Loucy (cell line): ENCODE measurements around the gene SERPINA5.

Experiments
- H2AFZ ChIP-seq: fragments of 200-600 bp; sonication (generic); 2 replicates; pipeline ENCODE4 v1.6.0; 2016; ENCODE audit warnings: antibody characterized with exemption, mild to moderate bottlenecking, low read length, moderate library complexity
- H3F3A ChIP-seq: fragments of 200-600 bp; 2 replicates; pipeline ENCODE4 v1.6.0; 2016; ENCODE audit warnings: antibody characterized with exemption, low read depth, mild to moderate bottlenecking
- H3K27me3 ChIP-seq: fragments of 200-600 bp; sonication (generic); 2 replicates; pipeline ENCODE4 v1.6.1; 2014; ENCODE audit warnings: low read length, mild to moderate bottlenecking; ENCODE audit not compliant: insufficient read depth, poor library complexity, severe bottlenecking
- H3K36me3 ChIP-seq: fragments of 200-600 bp; sonication (generic); 2 replicates; pipeline ENCODE4 v1.6.1; 2016; ENCODE audit warnings: low read length; ENCODE audit not compliant: insufficient read depth
- H3K4me1 ChIP-seq: fragments of 200-600 bp; sonication (generic); 2 replicates; pipeline ENCODE4 v1.5.1; 2014; ENCODE audit warnings: low read length, mild to moderate bottlenecking; ENCODE audit not compliant: insufficient read depth, poor library complexity, severe bottlenecking
- H3K4me2 ChIP-seq: fragments of 200-600 bp; sonication (generic); 2 replicates; pipeline ENCODE4 v1.6.0; 2014; ENCODE audit warnings: antibody characterized with exemption, low read length, low read depth, mild to moderate bottlenecking; ENCODE audit not compliant: poor library complexity, severe bottlenecking
- H3K4me3 ChIP-seq: fragments of 200-600 bp; sonication (generic); 2 replicates; pipeline ENCODE4 v1.5.1; 2014; ENCODE audit warnings: low read length, mild to moderate bottlenecking, mixed read lengths; ENCODE audit not compliant: poor library complexity, severe bottlenecking
- H3K79me2 ChIP-seq: fragments of 200-600 bp; sonication (generic); 2 replicates; pipeline ENCODE4 v1.6.1; 2014; ENCODE audit warnings: low read length; ENCODE audit not compliant: insufficient read depth
- H3K9ac ChIP-seq: fragments of 200-600 bp; sonication (generic); 2 replicates; pipeline ENCODE4 v1.6.0; 2014; ENCODE audit warnings: mild to moderate bottlenecking, low read depth, low read length, moderate library complexity; ENCODE audit not compliant: poor library complexity, severe bottlenecking
- H3K9me2 ChIP-seq: fragments of 200-600 bp; sonication (generic); replicated peaks from 2 replicates; pipeline ENCODE4 v1.6.1; 2016; ENCODE audit warnings: low read depth, low read length, mixed read lengths
- H3K9me3 ChIP-seq: fragments of 200-600 bp; sonication (generic); 2 replicates; pipeline ENCODE4 v1.6.1; 2014; ENCODE audit warnings: mild to moderate bottlenecking, antibody characterized with exemption, low read length, low read depth; ENCODE audit not compliant: insufficient read depth
- H4K20me1 ChIP-seq: fragments of 200-600 bp; sonication (generic); 2 replicates; pipeline ENCODE4 v1.6.0; 2014; ENCODE audit warnings: antibody characterized with exemption, low read length, mild to moderate bottlenecking; ENCODE audit not compliant: insufficient read depth, poor library complexity, severe bottlenecking
- CTCF ChIP-seq: fragments of 200-600 bp; sonication (generic); conservative IDR thresholded peaks from 2 replicates; pipeline ENCODE4 v1.5.1; 2014; ENCODE audit warnings: mild to moderate bottlenecking, antibody characterized with exemption, low read length
- EZH2phosphoT487 ChIP-seq: fragments of 200-600 bp; IDR thresholded peaks from 2 replicates; pipeline ENCODE4 v1.6.1; 2018; ENCODE audit warnings: antibody characterized with exemption, mild to moderate bottlenecking, moderate library complexity, borderline replicate concordance

The SERPINA5 gene

GRCh38 chr14:94619297-94619696 is 38.1 kb downstream of the SERPINA5 start:
- Histone ChIP-seq H2AFZ (no peak overlapping the region), H3K9me3 (peaks cover 22% of the 10 kb centered on the region; the same call in 1 of the 2 replicates), H3F3A (no peaks in the 10 kb centered on the region), H3K36me3 (no peaks in the 10 kb centered on the region), H3K27me3 (no peaks in the 10 kb centered on the region), H3K4me3 (no peak overlapping the region), H4K20me1 (no peaks in the 10 kb centered on the region), H3K4me2 (no peak overlapping the region), H3K79me2 (no peaks in the 10 kb centered on the region), H3K9ac (no peak overlapping the region), H3K9me2 (no peaks in the 10 kb centered on the region), H3K4me1 (no peaks in the 10 kb centered on the region)
- no peak for TF ChIP-seq CTCF
- no peak for TF ChIP-seq EZH2phosphoT487

- no peak overlapping the region for H3K4me3 ChIP-seq
- H3K4me1 ChIP-seq = no peaks in the 10 kb centered on the region
- H3K4me2 ChIP-seq = no peak overlapping the region
- H3K27me3 ChIP-seq = no peaks in the 10 kb centered on the region
- H3K36me3 ChIP-seq = no peaks in the 10 kb centered on the region
- no peaks in the 10 kb centered on the region for H3K79me2 ChIP-seq
- no peaks in the 10 kb centered on the region for H3F3A ChIP-seq
- no peak for TF ChIP-seq EZH2phosphoT487
- no peak for TF ChIP-seq CTCF
- H3K9me2 ChIP-seq = no peaks in the 10 kb centered on the region
- H4K20me1 ChIP-seq = no peaks in the 10 kb centered on the region
- peaks cover 22% of the 10 kb centered on the region; the same call in 1 of the 2 replicates for H3K9me3 ChIP-seq
- no peak overlapping the region for H3K9ac ChIP-seq
- no peak overlapping the region for H2AFZ ChIP-seq
Measured at GRCh38 chr14:94620597-94620996, 39.4 kb downstream of the SERPINA5 start.

- Histone ChIP-seq H3K79me2 (no peaks in the 10 kb centered on the region), H4K20me1 (no peaks in the 10 kb centered on the region), H3K36me3 (no peaks in the 10 kb centered on the region), H3F3A (no peaks in the 10 kb centered on the region), H3K4me2 (no peak overlapping the region), H3K9me2 (no peaks in the 10 kb centered on the region), H3K9me3 (peaks cover 22% of the 10 kb centered on the region; the same call in 1 of the 2 replicates), H3K4me1 (no peaks in the 10 kb centered on the region), H3K4me3 (no peak overlapping the region), H3K27me3 (no peaks in the 10 kb centered on the region), H3K9ac (no peak overlapping the region), H2AFZ (no peak overlapping the region)
- TF ChIP-seq EZH2phosphoT487 (no peak), CTCF (no peak)
Measured at GRCh38 chr14:94621358-94622134, 40.3 kb downstream of the SERPINA5 start.
